ENCODE results near the gene GUCD1.

GRCh38 chr22:24496234-24496633 is 58.7 kb downstream of the GUCD1 start:
- TF ChIP-seq ZNF280D (tag by site-specific recombination; IDR thresholded peaks at IDR 0.05) (no peak), CTCF (tag by site-specific recombination; IDR thresholded peaks at IDR 0.05) (no peak), ZNF274 (IDR thresholded peaks at IDR 0.05; ENCODE audit: low read length) (no peak), ZNF274 (tag by site-specific recombination; IDR thresholded peaks at IDR 0.05; ENCODE audit: borderline replicate concordance) (no peak), ZBTB21 (tag by site-specific recombination; IDR thresholded peaks at IDR 0.05) (no peak), REST (tag by site-specific recombination; IDR thresholded peaks at IDR 0.05) (no peak), HOXD13 (CRISPR knock-in tag; IDR thresholded peaks at IDR 0.05; ENCODE audit: borderline replicate concordance) (no peak), ZBTB7A (tag by site-specific recombination; IDR thresholded peaks at IDR 0.05; ENCODE audit: low read depth) (no peak), ZNF146 (tag by site-specific recombination; IDR thresholded peaks at IDR 0.05) (no peak), GLI4 (tag by site-specific recombination; IDR thresholded peaks at IDR 0.05) (no peak)
